ENCODE data around the gene ARHGAP33. TPM values are rescaled to one million over a fixed set of nuclear protein-coding genes. Genes with fewer than 3 reads are reported as not detected.
"Not testable (repeated sequence)": the region's sequence is repeated elsewhere in the genome, so short reads cannot be mapped to it uniquely, and the experiment has no call there.

ARHGAP33 gene
- total RNA-seq, 1 experiment from 2014 or later = 7.8 TPM

DNA sequence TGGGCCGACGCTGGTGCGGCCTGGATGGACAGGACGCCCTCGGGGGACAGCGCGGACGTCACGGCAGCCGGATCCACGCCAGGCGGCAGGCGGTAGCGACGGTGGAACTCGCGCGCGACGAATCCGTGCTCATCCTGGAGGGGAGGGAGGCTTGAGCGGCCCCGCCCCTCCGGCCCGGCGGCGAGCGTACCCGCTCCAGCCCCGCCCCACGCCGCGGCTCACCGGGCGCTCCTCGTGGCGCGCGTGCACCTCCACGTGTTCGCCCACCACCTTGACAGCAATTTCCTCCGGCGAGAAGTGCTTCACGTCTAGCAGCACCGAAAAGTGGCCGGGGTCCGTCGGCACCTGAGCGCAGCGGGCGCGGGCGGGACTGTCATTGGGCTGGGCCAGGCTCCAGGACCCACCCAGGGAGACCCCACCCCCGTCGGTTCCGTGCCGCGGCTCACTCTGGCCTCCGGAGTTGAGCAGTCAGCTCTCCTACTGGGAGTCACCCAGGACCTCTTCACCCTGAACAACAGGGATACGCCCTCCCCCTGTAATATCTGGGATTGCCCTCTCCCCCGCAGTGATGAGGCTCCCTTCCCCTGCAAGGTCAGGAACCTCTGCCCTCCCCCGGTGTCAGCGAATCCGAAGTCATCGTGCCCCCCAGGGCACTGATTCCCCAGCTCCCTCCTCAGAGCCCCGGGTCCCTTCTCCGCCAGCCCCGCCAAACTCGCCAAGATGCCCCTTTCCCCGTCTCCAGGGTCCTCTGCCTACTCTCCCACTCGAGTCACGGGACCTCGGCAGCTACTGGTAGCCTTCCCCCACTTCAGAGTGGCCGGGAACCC lies 19.6 kb upstream of the ARHGAP33 start:
- no peak for DNase-seq (ENCODE audit: low spot score)

DNA sequence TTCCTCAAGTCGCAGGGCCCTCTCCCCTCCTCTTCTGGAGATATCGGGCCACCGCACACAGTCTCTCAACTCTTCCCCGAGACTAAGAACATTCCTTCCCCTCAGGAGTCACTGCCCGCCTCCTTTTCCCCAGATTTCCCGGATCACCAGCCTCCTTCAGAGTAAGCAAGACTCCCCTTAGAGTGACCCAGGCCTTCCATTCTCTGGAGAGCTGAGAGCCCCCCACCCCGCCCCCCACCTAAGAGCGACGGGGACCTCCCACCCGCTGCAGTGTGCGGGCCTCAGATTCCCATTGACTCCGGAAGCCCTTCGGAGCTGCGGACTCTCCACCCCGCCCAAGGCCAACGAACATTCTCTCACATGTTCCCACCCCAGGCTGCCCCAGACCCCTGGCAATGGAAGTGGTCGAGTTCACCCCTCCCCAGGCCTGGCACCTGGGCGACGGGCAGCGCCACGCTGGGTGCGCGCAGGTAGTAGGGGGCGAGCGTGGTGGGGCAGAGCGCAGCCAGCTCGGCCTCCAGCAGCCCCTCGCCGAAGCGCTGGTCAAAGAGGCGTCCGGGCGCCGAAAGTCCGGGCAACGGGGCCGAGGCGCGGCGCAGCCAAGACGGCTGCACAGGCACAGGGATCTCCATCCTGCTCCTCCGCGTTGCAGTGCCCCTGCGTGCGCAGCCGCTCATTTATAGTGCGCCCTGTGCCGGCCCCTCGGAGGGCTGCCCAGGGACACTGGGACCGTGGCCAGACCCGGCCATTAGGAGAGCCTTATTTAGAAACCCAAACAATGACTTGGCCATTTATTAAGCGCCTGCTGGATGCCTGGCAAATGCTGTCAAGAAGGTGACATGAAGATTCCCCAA lies 18.8 kb upstream of the ARHGAP33 start, which contains the start of gene HSPB6:
Gene HSPB6, minus strand, starts transcription at position 653 of the 854 bp plus-strand sequence. Its CDS starts 21 bp downstream, at position 632.
- DNase-seq (ENCODE audit: low spot score) = no peak

DNA sequence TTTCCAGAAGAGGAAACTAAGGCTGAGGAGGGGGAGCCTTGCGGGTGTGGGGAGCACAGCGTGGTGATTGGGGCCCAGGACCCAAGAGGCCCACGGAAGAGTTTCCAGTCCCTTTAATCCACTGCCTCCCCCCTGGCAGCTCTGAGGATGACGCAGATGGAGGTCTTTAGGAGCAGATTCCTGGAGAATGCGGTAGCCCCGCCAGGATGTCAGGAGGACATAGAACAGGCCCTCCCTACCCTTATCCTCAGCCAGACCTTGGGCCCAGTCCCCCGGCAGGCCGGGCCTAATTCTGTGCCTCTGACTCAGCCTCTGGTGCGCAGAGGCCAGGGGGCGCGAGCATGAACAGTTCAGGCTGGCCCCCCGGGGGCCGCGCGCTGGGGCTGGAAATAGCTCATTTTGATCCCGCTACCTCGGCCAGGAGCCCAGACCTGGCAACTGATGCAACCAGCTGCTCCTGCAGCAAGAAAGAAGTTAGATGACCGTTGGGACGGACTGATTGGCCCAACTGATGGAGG lies 18.1 kb upstream of the ARHGAP33 start:
- DNase-seq (ENCODE audit: low spot score) = peak; percentile 71

DNA sequence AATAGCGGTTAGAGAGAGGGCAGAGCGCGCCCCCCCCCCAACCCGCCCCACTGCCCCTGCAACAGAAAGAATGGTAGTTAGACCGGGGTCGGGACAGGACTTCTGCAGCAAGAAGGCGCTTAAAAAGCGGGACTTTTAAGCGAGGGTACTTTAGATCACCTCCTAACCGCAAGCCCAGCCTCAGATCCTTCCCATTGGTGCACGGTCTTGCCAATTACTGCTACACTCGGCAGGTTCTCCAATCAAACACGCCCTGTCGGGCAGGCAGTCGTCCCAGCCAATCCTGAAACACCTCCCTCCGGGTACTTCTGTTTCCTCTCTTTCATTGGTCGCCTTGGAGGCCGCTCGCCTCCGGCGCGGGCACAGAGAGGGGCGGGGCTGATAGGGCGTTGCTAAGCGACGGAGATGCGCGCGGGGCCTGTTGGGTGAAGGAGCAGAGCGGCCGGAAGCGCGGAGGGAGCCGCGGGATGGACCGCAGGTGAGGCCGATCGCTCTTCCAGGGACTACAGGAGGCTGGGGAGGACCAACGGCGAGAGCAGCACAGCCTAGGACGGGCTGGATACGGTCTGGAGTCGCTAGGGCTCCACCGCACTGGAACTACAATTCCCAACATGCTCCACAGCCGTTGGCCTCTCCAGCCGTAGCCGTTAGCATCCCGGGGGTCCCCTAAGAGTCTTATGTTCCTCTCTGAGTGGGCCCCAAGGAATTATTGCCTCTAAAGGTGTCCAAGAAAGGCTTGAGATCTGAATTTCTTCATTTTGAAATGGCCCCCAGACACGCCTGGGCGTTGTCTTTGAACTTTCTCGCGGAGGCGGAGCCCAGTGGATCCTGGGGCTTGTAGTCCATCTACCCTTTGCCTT lies 17.4 kb upstream of the ARHGAP33 start, which contains the start of gene PROSER3:
Gene PROSER3, plus strand, starts transcription at position 428 of the 860 bp plus-strand sequence. Its CDS starts 40 bp downstream, at position 468.
- DNase-seq (ENCODE audit: low spot score) = peak; percentile 100

DNA sequence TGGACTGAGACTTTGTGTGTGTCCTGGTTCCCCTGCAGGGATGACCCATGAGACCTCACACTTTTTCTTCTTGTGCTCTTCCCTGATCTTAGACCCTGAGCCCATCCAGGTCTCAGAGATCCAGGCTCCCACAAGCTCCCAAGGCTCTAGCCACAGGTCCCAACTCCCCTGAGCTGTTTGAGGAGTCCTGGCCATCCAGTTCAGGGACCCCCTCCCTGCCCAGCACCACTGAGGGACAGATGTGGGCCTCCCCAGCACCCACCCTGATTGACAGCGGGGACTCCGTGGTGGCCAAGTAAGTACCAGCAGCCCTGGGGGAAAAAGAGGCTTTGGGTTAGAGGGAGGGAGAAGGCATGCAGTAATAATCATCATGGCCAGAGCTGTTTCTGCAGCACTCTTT lies 15.7 kb upstream of the ARHGAP33 start:
- DNase-seq (ENCODE audit: low spot score) = no peak

DNA sequence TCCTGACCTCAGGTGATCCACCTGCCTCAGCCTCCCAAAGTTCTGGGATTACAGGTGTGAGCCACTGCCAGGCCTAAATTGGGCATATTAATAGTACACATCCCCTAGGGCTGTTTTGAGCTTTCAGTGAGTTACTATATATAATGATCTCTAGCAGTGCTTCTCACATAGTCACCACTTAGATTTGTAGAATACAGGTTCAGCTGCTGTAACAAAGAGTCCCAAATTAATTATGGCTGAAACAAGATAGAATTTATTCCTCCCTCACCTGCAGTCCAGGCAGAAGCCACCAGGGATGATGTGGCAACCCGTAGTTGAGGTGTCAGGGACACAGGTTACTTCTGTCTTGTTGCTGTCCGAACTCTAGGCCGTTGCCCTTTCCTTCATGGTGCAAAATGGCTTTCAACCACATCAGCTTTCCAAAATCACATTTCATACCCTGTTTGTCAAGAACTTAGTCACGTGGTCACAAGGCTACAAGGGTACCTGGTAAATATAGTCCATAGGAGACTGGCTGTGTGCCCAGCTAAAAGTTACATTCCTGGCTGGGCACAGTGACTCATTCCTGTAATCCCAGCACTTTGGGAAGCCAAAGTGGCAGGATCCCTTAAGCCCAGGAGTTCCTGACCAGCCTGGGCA lies 14.5 kb upstream of the ARHGAP33 start:
- peak; percentile 55 for DNase-seq (ENCODE audit: low spot score)

DNA sequence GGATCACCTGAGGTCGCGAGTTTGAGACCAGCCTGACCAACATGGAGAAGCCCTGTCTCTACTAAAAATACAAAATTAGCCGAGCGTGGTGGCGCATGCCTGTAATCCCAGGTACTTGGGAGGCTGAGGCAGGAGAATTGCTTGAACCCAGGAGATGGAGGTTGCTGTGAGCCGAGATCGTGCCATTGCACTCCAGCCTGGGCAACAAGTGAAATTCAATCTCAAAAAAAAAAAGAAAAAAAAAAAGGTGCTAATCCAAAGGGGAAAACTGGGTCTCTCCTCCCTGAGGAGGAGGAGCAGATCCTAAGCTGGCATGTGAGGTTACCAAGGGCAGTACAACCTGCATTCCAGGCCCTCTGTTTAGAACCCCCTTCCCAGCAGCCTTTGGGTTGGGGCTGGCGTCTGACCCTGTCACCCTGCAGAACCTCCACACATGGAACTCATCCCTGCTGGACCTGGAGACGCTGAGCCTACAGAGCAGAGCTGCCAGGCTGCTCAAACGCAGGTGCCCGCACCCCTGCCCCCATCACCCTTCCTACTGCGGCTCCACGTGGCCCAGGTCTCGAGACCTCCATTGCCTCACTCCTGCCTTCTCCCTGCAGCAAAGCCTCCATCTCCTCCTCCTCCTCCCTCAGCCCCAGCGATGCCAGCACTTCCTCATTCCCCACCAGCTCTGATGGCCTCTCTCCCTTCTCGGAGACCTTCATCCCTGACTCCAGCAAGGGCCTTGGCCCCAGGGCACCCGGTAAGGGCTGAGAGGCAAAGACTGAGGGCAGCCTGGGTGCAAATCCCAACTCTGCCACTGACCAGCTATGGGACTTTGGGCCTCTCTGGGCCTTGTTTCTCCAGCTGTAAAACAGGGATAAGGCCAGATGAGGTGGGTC lies 10.7 kb upstream of the ARHGAP33 start:
- DNase-seq (ENCODE audit: low spot score) = no peak

DNA sequence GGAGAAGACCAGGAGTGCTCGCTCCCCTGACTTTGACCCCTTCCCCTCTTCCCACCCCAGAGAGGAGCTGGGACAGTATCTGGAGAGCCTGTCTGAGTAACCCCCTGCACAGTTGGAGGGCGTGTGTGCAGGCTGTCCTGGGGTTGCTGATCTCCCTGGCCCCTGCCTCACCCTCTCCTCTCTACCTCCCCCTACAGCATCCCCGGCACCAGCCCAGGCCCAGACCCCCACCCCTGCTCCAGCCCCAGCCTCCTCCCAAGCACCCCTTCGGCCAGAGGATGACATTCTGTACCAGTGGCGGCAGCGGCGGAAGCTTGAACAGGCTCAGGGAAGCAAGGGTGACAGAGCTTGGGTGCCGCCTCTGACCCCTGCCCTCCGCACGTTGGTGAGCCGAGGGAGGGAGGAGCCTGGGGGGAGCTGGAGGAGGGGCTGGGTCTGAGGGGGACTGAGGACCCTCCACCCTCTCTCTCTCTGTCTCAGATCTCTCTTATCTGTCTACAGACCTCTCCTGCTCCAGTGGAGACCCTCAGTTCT lies 8.7 kb upstream of the ARHGAP33 start:
- DNase-seq (ENCODE audit: low spot score) = no peak

DNA sequence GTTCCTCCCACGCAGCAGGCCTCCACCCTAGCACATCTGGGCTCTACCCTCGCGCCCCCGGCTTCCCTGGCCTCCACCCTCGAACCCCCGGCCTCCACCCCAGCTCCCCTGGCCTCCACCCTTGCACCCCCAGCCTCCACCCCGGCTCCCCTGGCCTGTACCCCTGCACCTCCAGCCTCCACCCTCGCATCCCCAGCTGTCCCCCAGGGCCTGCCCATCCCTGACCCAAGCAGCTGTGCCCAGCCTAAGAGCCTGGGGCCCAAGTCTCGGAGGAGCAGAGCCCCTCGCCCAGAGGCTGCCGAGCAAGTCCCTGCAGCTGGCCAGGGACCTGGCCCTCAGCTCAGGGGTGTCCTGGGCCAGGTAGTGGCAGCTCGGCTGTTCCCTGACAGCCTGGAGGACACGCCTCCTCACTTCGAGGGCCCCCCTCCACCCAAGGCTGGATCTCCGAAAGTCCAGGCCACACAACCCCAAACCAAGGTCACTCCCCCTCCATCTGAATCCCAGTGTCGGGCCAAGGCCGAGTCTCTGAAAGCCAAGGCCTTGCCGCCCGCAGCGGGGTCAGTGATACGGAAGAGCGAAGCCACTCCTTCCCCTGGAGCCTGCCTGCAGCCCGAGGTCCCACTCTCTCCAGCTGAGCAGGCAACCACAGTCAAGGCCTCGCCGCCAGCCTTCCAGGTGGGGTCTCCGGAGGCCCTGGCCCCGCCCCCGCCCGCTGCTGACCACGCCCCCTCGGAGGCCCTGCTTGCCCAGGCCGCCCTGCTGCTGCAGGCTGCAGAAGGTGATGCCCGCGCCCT lies 7.9 kb upstream of the ARHGAP33 start:
- no peak for DNase-seq (ENCODE audit: low spot score)

DNA sequence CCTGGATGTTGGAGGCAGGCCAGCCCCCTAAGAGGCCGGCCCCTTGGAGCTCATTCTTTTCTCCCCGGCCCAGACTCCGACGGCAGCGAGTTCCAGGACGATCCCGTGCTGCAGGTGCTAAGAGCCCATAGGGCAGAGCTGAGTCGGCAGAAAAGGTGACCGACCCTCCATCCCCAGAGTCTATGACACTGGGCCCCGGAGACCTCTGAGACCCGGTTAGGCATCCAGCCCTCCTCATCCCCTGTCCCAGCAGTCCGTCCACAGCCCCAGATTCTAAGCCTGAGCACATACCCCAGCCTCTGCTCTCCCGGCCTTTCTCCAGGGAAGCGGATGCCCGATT lies 7.3 kb upstream of the ARHGAP33 start:
- no peak for DNase-seq (ENCODE audit: low spot score)

DNA sequence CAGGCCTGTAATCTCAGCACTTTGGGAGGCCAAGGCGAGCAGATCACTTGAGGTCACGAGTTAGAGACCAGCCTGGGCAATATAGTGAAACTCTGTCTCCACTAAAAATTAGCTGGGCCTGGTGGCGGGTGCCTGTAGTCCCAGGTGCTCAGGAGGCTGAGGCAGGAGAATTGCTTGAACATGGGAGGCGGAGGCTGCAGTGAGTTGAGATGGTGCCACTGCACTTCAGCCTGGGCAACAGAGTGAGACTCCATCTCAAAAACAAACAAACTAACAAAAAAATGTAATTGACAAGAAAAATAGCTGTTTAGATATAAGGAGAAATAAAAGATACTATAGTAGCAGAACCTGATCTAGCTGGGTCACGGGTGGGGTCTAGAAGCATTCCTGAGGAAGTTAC lies 3.0 kb upstream of the ARHGAP33 start:
- DNase-seq (ENCODE audit: low spot score) = not testable (repeated sequence)

DNA sequence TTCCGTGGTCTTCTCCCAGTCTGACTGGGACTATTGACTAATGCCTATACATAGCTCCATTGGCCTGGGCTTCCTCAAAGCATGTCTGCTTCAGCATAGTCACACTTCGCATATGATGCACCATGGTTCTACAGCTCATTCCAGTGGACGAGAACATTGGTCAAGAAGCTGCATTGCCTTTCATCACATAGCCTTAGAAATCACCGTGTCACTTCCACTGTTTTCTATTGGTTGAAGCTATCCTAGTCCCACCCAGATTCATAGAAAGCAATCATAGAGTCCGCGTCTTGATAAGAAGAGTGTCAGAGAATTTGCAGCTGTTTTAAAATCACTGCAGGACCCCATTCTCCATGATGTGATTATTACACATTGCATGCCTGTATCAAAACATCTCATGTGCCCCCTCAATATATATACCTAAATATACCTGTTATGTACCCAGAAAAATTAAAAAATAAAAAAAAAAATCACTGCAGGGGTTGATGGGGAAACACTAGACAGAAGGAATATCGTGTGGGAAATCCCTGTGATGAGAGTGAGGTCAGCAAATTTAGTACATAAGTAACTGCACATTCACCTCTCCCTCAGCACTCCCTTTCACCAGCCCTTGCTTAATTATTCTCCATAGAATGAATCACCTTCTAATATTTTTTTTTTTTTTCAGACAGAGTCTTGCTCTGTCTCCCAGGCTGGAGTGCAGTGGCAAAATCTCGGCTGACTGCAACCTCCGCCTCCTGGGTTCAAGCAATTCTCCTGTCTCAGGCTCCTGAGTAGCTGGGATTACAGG lies 2.2 kb upstream of the ARHGAP33 start:
- peak; percentile 30 for DNase-seq (ENCODE audit: low spot score)

DNA sequence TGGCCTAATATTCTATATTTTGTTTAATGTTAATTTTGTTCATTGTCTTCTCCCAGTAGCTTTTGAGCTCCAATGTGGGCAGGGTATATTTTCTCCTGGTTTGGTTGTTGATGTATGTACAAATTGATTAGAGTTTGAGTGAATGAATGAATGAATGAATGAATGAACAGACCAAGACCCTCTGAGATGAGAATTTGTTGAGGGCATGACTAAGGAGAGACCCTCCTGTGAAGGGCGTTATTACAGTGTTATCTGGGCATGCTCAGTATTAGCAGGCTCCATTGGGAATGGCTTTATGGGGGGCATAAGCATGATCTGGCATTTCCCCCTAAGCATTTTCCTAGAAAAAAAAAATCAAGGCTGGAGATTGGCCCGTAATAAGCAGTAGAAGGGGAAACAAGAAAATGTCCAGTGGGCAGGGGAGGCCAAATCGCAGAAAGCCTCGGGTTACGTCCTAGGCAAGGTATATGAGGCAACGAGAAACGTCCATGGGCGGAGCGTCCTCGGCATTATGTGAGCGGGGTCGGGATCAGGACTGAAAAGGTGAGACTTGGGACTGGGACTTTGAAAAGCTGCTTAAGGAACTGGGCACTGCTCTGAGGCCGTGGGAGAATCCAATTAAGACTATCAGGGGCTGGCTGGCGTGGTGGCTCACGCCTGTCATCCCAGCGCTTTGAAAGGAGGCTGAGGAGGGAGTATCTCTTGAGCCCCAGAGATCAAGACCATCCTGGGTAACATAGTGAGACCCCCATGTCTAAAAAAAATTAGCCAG lies 904 bp upstream of the ARHGAP33 start:
- no peak for DNase-seq (ENCODE audit: low spot score)

DNA sequence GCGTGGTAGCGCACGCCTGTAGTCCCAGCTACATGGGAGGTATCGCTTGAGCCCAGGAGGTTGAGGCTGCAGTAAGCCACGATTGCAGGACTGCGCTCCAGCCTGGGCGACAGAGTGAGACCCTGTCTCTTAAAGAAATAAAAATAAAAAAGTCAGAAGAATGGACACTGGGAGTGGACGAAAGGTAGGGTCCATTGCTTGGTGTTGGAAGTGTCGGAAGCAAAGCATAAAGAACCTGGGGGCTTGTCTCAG lies 392 bp upstream of the ARHGAP33 start:
- DNase-seq (ENCODE audit: low spot score) = no peak

DNA sequence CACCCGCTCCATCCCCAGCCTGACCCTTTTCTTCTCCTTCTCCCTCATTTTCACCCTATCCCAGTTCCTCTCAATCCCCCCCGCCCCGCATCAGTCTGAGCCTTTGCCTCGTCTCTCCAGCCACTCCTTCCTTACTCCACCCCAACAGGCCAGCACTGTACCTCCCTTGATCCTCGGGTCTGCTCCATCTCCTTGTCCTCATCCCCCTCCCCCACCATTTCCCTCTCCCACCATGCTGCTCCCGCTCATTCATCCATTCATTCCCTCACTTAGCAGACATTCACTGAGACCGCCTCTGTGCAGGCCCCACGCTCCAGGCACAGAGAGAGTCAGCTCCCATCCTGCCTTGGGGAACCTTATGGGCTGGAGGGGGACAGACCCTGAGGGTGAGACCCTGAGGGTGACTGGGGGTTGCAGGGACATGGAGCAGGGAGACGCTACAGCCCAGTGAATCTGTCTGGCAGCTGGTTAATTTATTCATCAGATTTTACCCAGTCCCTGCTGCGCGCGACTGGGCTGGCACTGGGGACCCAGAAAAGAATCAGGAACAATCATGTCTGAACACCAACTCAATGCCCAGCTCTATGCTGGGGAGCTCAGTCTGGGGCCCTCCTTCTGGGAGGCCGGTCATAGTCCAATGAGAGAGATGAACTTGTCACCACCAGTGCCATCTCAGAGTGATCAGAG lies 881 bp downstream of the ARHGAP33 start:
- no peak for DNase-seq (ENCODE audit: low spot score)

DNA sequence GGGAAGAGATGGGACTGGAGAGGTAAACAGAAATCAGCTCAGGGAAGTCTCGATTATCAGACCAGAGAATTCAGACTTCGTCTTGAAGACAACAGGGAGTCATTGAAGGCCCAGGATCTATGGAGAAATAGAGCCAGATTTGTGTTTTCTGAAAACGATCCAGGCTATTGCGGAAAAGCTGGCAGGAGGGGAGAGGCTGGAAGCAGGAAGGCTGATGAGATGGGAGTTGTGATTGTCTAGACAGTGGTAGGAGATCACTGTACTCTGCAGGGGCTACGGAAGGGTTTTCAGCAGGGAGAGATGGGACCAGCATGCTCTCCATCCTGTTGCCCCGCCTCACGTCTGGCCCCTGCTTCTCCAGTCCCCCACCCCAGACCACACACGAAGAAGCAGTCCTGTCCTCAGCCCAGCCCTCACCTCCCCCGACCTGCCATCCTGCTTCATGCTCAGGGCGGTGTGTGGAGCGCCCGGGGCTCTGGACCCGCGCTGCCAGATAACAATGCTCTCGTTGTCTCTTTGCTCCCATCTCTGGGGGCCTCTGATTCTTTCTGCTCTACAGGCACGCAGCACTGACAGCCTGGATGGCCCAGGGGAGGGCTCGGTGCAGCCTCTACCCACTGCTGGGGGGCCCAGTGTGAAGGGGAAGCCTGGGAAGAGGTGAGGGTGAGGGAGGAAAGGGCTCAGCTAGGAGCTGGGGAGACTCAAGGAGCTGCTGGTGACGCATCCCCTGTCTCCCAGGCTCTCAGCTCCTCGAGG lies 1.9 kb downstream of the ARHGAP33 start:
- no peak for DNase-seq (ENCODE audit: low spot score)

Measured in A172 (cell line).